ENCODE results near the gene ZNF740. TPM values are rescaled to one million over a fixed set of nuclear protein-coding genes. Genes with fewer than 3 reads are reported as not detected.

The ZNF740 gene
- polyA plus RNA-seq, 1 of the 3 experiments (the other 2 are of a cell fraction), result 14.6 TPM

GRCh38 chr12:53210843-53211242, 30.3 kb downstream of the ZNF740 start:
- 97% methylated on average over 4 of the region's 4 CpGs for WGBS (ENCODE audit: low lambda C conversion rate)
- Histone ChIP-seq H4K20me1 (ENCODE audit: insufficient read depth) (no peaks in the 10 kb centered on the region), H3K36me3 (replicated peaks in 1 of 2; ENCODE audit: control insufficient read depth in 1 of 2, insufficient read depth in 2 of 2, low read length in 1 of 2) (peaks cover 24 to 38% of the 10 kb centered on the region in 2 experiments), H3K27ac (ENCODE audit: low read depth in 2 of 2, low read length in 1 of 2) (no peak overlapping the region), H3F3A (replicated peaks; ENCODE audit: insufficient read depth) (peaks cover 17% of the 10 kb centered on the region), H3K4me1 (ENCODE audit: control insufficient read depth in 1 of 2, insufficient read depth in 2 of 2, low read depth in 1 of 2, low read length in 1 of 2) (peaks cover 3 to 17% of the 10 kb centered on the region in 2 experiments; a peak in 2 of 4 replicates), H3K9me3 (no peaks in the 10 kb centered on the region), H3K27me3 (ENCODE audit: insufficient read depth) (no peaks in the 10 kb centered on the region), H3K4me3 (ENCODE audit: low read depth in 2 of 2, low read length in 1 of 2) (no peak overlapping the region), H2AFZ (ENCODE audit: low read depth) (no peak overlapping the region), H3K9me2 (no peaks in the 10 kb centered on the region), H3K79me2 (ENCODE audit: insufficient read depth) (no peaks in the 10 kb centered on the region; the same call in 1 of the 2 replicates), H3K9ac (no peak overlapping the region), H3K4me2 (no peak overlapping the region)
- CTCF ChIA-PET, result interaction anchor here (0.7 to 14.8 kb wide), 16 partner anchors 13 to 220 kb away, joined by 3 to 363 read pairs (median 28); partner anchors contain the start of genes AAAS, ESPL1, MYG1 and PFDN5
- no peak for TF ChIP-seq GATA2 (CRISPR knock-in tag; IDR thresholded peaks at IDR 0.05)
- TF ChIP-seq EZH2phosphoT487 (IDR thresholded peaks at IDR 0.05; ENCODE audit: borderline replicate concordance, low read depth), result no peak
- no peak for TF ChIP-seq RAD21 (IDR thresholded peaks at IDR 0.05; ENCODE audit: low read length)
- TF ChIP-seq YY1 (IDR thresholded peaks at IDR 0.05; ENCODE audit: low read depth), result no peak
- POLR2A ChIA-PET, result interaction anchor here (0.8 kb wide), 1 partner anchor 13 kb away, joined by 3 read pairs; no protein-coding TSS in a partner anchor
- no peak for DNase-seq

- WGBS (ENCODE audit: low lambda C conversion rate), result 85% methylated on average over 9 of the region's 13 CpGs
These were observed 31.2 kb downstream of the ZNF740 start for GRCh38 chr12:53211476-53212381.

More at GRCh38 chr12:53211476-53212381, 31.2 kb downstream of the ZNF740 start:
- DNase-seq, result peak; percentile 62
- H4K20me1 ChIP-seq (ENCODE audit: insufficient read depth), result no peaks in the 10 kb centered on the region
- H2AFZ ChIP-seq (ENCODE audit: low read depth), result no peak overlapping the region
- H3F3A ChIP-seq (replicated peaks; ENCODE audit: insufficient read depth), result peaks cover 13% of the 10 kb centered on the region
- no peaks in the 10 kb centered on the region for H3K27me3 ChIP-seq (ENCODE audit: insufficient read depth)
- no peak overlapping the region; a peak in 1 of 4 replicates for H3K4me3 ChIP-seq (ENCODE audit: low read depth in 2 of 2, low read length in 1 of 2)
- H3K9me2 ChIP-seq, result no peaks in the 10 kb centered on the region
- TF ChIP-seq ELF1 (IDR thresholded peaks at IDR 0.05) (no peak), EZH2phosphoT487 (IDR thresholded peaks at IDR 0.05; ENCODE audit: borderline replicate concordance, low read depth) (no peak), CTCF (IDR thresholded peaks at IDR 0.05) (peak; percentile 57), TEAD4 (IDR thresholded peaks at IDR 0.05; ENCODE audit: borderline replicate concordance, insufficient read depth) (no peak), MXI1 (IDR thresholded peaks at IDR 0.05; ENCODE audit: low read depth, low read length) (no peak), RAD21 (IDR thresholded peaks at IDR 0.05; ENCODE audit: low read length) (peak; percentile 46), GATA2 (CRISPR knock-in tag; IDR thresholded peaks at IDR 0.05) (no peak), SMC3 (IDR thresholded peaks at IDR 0.05; ENCODE audit: low read depth, low read length) (0 out of 2 replicates have a peak, but pooled peaks have one; percentile 23)
- H3K27ac ChIP-seq (ENCODE audit: low read depth in 2 of 2, low read length in 1 of 2), result no peak overlapping the region
- H3K4me1 ChIP-seq (ENCODE audit: control insufficient read depth in 1 of 2, insufficient read depth in 2 of 2, low read depth in 1 of 2, low read length in 1 of 2), result peaks cover 3 to 10% of the 10 kb centered on the region in 2 experiments; a peak in 2 of 4 replicates
- H3K36me3 ChIP-seq (replicated peaks in 1 of 2; ENCODE audit: control insufficient read depth in 1 of 2, insufficient read depth in 2 of 2, low read length in 1 of 2), result peaks cover 24 to 38% of the 10 kb centered on the region in 2 experiments
- ChIA-PET CTCF (interaction anchor here (0.8 to 14.8 kb wide), 30 partner anchors 9 to 287 kb away, joined by 3 to 363 read pairs (median 8); partner anchors contain the start of genes AAAS, CSAD, ESPL1 and MAP3K12), POLR2A (interaction anchor here (0.8 kb wide), 1 partner anchor 31 kb away, joined by 3 read pairs; the partner anchor contains the start of gene ZNF740)
- H3K79me2 ChIP-seq (ENCODE audit: insufficient read depth), result peaks cover 9% of the 10 kb centered on the region; the same call in 1 of the 2 replicates
- H3K9me3 ChIP-seq, result no peaks in the 10 kb centered on the region
- H3K9ac ChIP-seq, result no peak overlapping the region
- no peak overlapping the region for H3K4me2 ChIP-seq
